SHP77 treated with DMSO at 0.1 percent for 48 hours (cell line): Measurements from ENCODE around the gene KCNJ12.
"Not testable (repeated sequence)": the region's sequence is repeated elsewhere in the genome, so short reads cannot be mapped to it uniquely, and the experiment has no call there.

Experiments used
- DNase-seq: peaks from one replicate; lab custom pipeline; 2025; lab: John Stamatoyannopoulos, UW

Gene KCNJ12

GRCh38 chr17:21408224-21408623, 32.1 kb downstream of the KCNJ12 start:
- DNase-seq: not testable (repeated sequence)

- not testable (repeated sequence) for DNase-seq
Observed at GRCh38 chr17:21408766-21409300, 32.7 kb downstream of the KCNJ12 start.

- not testable (repeated sequence) for DNase-seq
Observed at GRCh38 chr17:21409388-21409787, 33.2 kb downstream of the KCNJ12 start.

DNA sequence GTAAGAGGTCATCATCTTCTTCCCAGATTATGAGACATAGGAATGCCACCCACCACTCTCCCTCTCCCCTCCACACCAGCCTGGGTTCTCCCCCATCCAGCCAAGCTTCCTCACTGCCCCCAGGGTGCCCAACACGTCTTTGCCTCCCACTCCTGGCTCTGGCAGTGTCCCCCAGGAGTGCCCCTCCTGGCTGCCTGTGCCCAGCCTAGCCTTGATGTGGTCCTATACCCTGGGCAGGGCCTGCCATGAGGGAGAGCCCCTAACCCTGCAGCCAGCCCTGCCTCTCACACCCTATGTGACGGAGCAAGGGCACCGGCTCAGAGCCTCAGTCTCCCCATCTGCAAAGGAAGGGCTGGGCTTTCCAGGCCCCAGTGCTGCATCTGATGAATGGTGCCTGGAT, 33.8 kb downstream of the KCNJ12 start:
- DNase-seq: not testable (repeated sequence)

GRCh38 chr17:21410371-21410770, 34.2 kb downstream of the KCNJ12 start:
- not testable (repeated sequence) for DNase-seq

DNA sequence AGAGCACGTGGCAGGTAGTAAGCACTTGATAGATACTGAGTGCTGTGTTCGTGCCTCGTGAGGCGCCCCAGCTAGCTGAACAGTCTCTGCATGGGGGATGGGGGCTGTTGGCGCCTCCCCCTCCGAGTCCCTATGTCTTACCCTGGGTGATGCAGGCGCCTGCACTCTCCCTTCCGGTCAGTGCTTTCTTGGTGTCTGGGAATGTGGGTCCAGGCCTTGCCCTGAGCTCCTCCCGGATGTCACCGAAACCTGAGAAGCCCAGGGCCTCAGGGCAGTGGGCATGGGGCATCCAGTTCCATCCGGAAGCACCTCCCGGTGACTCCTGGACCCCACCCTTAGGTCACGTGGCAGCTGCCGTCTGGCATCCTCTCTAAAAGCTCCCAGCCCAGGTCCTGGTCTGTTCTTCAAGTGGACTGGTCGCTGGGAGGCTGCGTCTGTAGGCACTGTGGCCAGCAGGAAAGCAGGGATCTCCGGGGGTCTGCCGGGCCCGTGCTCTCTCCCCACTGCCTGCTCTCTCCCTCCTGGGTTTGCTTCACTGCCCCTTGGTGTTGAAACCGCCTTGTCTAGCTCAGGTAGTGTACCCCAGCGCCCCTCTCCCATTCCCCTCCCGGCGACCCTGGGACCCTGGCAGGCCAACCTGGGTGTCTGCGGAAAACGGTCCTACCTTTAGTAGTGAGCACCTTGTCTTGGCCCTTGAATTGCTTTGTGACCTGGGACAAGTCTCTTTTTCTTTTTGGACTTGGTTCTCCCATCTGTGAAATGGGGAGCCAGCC, 34.9 kb downstream of the KCNJ12 start:
- not testable (repeated sequence) for DNase-seq

GRCh38 chr17:21411679-21412205, 35.6 kb downstream of the KCNJ12 start:
- DNase-seq: not testable (repeated sequence)

DNA sequence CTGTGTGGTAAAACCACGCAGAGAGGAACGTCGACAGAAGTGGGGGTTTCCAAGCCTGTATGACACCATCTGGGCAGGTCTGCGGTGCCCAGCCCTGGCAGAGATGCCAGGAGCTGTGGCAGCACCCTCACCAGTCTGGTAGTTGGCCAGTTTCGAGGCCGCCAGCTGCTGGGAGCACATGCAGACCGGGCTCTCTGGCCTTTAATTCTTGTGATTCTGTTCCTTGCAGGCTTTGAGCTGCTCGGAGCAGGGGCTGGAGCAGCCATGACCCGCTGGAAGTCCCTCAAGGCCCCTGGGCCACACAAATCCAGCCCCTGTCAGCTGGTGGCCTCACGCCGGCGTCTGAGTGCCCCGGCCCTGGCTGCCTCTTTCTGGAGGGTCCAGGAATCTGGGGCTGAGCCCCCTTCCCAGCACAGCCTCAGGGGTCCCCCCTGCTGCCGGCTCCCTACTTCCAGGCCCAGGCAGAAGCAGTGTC, 36.1 kb downstream of the KCNJ12 start:
- DNase-seq: not testable (repeated sequence)

- not testable (repeated sequence) for DNase-seq
Observed at GRCh38 chr17:21413570-21414279, 37.6 kb downstream of the KCNJ12 start.

GRCh38 chr17:21414616-21415015, 38.5 kb downstream of the KCNJ12 start:
- DNase-seq: not testable (repeated sequence)

- DNase-seq: not testable (repeated sequence)
Observed at GRCh38 chr17:21415166-21415990, 39.2 kb downstream of the KCNJ12 start.

GRCh38 chr17:21416471-21416981, 40.4 kb downstream of the KCNJ12 start:
- DNase-seq: not testable (repeated sequence)

- DNase-seq: not testable (repeated sequence)
Observed at GRCh38 chr17:21417349-21417748, 41.2 kb downstream of the KCNJ12 start.

DNA sequence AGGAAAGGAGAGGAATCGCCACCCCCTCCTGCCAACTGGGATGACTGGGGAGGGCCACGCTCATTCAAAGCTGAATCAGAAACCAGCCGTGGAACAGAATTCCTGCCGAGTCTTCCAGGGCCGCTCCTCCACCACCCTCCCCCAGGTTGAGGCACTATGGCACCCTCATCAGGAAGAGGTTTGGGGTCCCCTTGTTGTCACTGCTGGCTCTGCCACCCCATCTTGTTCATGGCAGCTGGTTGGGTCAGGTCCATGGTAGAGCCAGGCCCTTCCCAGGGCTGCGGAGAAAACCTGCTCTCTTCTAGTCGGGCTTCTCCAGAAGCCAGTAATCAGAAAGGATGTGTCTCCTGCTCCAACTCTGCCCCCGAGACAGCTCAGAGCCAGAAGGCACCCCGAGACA, 41.8 kb downstream of the KCNJ12 start:
- DNase-seq: no peak

GRCh38 chr17:21418446-21419298, 42.5 kb downstream of the KCNJ12 start:
- no peak for DNase-seq

- DNase-seq: no peak
Observed at GRCh38 chr17:21419299-21420239, 43.4 kb downstream of the KCNJ12 start.

- not testable (repeated sequence) for DNase-seq
Observed at GRCh38 chr17:21420503-21421090, 44.4 kb downstream of the KCNJ12 start.

GRCh38 chr17:21421421-21422310, 45.5 kb downstream of the KCNJ12 start:
- not testable (repeated sequence) for DNase-seq
